Keratinocyte (primary cell): ENCODE data around the gene BAIAP2.

Experiments used
- EZH2 ChIP-seq: IDR thresholded peaks from one replicate; pipeline ENCODE4 v1.6.1; 2012; ENCODE audit warnings: inconsistent platforms, mild to moderate bottlenecking, low read length, moderate library complexity
- TF ChIP-seq, protein P1 (sequence below), 3 experiments: IDR thresholded peaks in 1 of 3; conservative IDR thresholded peaks in 1 of 3; optimal IDR thresholded peaks in 1 of 3; 2 replicates in 2 of 3; 3 replicates in 1 of 3; pipeline versions ENCODE3 to v1.5.1; 2011; ENCODE audit warnings: low read length in 3 of 3, mild to moderate bottlenecking in 3 of 3, moderate library complexity in 2 of 3, control low read depth in 1 of 3, inconsistent platforms in 1 of 3; ENCODE audit not compliant: insufficient read depth in 2 of 3; ENCODE audit errors: extremely low read depth in 1 of 3

DNA sequence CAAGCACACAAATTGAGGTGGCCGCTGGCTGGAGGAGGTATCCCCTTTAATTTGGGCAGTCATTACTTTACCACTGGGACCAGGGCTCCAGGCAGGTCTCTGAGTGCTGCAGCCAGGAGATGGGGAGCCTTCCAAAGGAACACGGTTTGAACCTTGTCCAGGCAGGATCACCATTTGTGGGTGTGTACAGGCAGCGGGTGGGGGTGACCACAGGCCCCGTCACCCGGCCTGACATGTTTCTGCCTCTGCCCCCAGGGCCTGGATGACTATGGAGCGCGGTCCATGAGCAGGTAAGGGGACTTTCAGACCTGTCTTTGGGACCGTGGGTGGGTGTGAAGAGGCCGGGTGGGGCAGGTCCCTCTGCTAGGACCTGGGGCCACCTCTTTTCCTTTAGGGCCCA is 73.3 kb downstream of the BAIAP2 start:
- TF ChIP-seq, protein P1, sequence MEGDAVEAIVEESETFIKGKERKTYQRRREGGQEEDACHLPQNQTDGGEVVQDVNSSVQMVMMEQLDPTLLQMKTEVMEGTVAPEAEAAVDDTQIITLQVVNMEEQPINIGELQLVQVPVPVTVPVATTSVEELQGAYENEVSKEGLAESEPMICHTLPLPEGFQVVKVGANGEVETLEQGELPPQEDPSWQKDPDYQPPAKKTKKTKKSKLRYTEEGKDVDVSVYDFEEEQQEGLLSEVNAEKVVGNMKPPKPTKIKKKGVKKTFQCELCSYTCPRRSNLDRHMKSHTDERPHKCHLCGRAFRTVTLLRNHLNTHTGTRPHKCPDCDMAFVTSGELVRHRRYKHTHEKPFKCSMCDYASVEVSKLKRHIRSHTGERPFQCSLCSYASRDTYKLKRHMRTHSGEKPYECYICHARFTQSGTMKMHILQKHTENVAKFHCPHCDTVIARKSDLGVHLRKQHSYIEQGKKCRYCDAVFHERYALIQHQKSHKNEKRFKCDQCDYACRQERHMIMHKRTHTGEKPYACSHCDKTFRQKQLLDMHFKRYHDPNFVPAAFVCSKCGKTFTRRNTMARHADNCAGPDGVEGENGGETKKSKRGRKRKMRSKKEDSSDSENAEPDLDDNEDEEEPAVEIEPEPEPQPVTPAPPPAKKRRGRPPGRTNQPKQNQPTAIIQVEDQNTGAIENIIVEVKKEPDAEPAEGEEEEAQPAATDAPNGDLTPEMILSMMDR (optimal IDR thresholded peaks at IDR 0.05 in 1 of 3, IDR thresholded peaks at IDR 0.05 in 1 of 3, conservative IDR thresholded peaks at IDR 0.05 in 1 of 3; ENCODE audit: extremely low read depth in 1 of 3, insufficient read depth in 2 of 3, low read length in 3 of 3) = no peak
- TF ChIP-seq EZH2 = no peak
